Neural progenitor cell (in vitro differentiated cells): ENCODE data around the gene ADGRL1.

Source experiments
- CTCF ChIP-seq: fragments of 200-600 bp; sonication (generic); IDR thresholded peaks from 2 replicates; pipeline ENCODE4 v1.5.1; 2017; ENCODE audit warnings: antibody characterized with exemption, mild to moderate bottlenecking
- EZH2 ChIP-seq: fragments of 200-600 bp; sonication (generic); IDR thresholded peaks from 2 replicates; pipeline ENCODE4 v1.6.1; 2017; ENCODE audit warnings: antibody characterized with exemption, mild to moderate bottlenecking, moderate library complexity
- EZH2phosphoT487 ChIP-seq: fragments of 200-600 bp; sonication (generic); IDR thresholded peaks from 2 replicates; pipeline ENCODE4 v1.6.1; 2017; ENCODE audit warnings: antibody characterized with exemption

- TF ChIP-seq EZH2 (no peak), CTCF (no peak), EZH2phosphoT487 (no peak)
These were observed 91.5 kb downstream of the ADGRL1 start for GRCh38 chr19:14114439-14114838.
